Thoracic aorta (tissue), 2 donors: ENCODE results near the gene NUP133. TPM values are rescaled to one million over a fixed set of nuclear protein-coding genes. Genes with fewer than 3 reads are reported as not detected.

Experiments
- ATAC-seq: fragments of 150-250 bp; one replicate; pipeline ENCODE4 v1.8.0; 2017; ENCODE audit warnings: low read depth; ENCODE audit not compliant: insufficient number of reproducible peaks, low FRiP score
- DNase-seq: peaks from one replicate; pipeline ENCODE4 v3.0.0-alpha.2; 2020; ENCODE audit warnings: low spot score
- H3K27ac ChIP-seq, 2 donors: fragments of 200-600 bp; sonication (generic); 1 replicate in 1 of 2; 2 replicates in 1 of 2; pipeline ENCODE4 v1.5.1; 2016; ENCODE audit warnings: mild to moderate bottlenecking in 2 of 2, moderate library complexity in 2 of 2
- H3K27me3 ChIP-seq: fragments of 200-600 bp; sonication (generic); replicated peaks from 2 replicates; pipeline ENCODE4 v1.6.0; 2016; ENCODE audit warnings: mild to moderate bottlenecking; ENCODE audit not compliant: insufficient read depth
- H3K36me3 ChIP-seq: fragments of 200-600 bp; sonication (generic); one replicate; pipeline ENCODE4 v1.5.1; 2016
- H3K4me1 ChIP-seq, 2 donors: fragments of 200-600 bp; sonication (generic); 1 replicate in 1 of 2; 2 replicates in 1 of 2; pipeline versions ENCODE4 v1.5.1 to v1.6.0; 2016; ENCODE audit warnings: low read depth in 2 of 2, mild to moderate bottlenecking in 1 of 2; ENCODE audit not compliant: control insufficient read depth in 1 of 2
- H3K4me3 ChIP-seq: fragments of 200-600 bp; sonication (generic); 2 replicates; pipeline ENCODE4 v1.5.1; 2016; ENCODE audit warnings: mild to moderate bottlenecking
- H3K9me3 ChIP-seq: fragments of 200-600 bp; sonication (generic); 2 replicates; pipeline ENCODE4 v1.5.1; 2016
- CTCF ChIP-seq: fragments of 200-600 bp; sonication (generic); IDR thresholded peaks from one replicate; pipeline ENCODE4 v1.5.1; 2019; ENCODE audit warnings: antibody characterized with exemption
- total RNA-seq, 2 donors: library from RNA; depleted of rRNA; stranded (reverse); fragments of >200 nt; gene quantifications; one replicate each; pipeline versions ENCODE4 v1.1.0 to v1.2.3, GENCODE V29; 2016

The NUP133 gene
- total RNA-seq, 2 donors from 2014 or later, result 25.0 to 45.6 TPM

- no peak for DNase-seq
- H3K4me1 ChIP-seq, result no peaks in the 10 kb centered on the region
- H3K36me3 ChIP-seq, result peaks cover 40% of the 10 kb centered on the region
- no peak for TF ChIP-seq CTCF
- H3K27ac ChIP-seq, result no peak overlapping the region
- ATAC-seq, result no peak
- H3K27me3 ChIP-seq, result no peaks in the 10 kb centered on the region
- H3K9me3 ChIP-seq, result no peaks in the 10 kb centered on the region
- no peak overlapping the region for H3K4me3 ChIP-seq
Measured at GRCh38 chr1:229538945-229539344, 30.8 kb upstream of the NUP133 start.

- ATAC-seq, result no peak
- no peak for DNase-seq
- Histone ChIP-seq H3K36me3 (peaks cover 46% of the 10 kb centered on the region), H3K4me3 (no peak overlapping the region), H3K27ac (no peak overlapping the region), H3K4me1 (no peaks in the 10 kb centered on the region), H3K27me3 (no peaks in the 10 kb centered on the region), H3K9me3 (no peaks in the 10 kb centered on the region)
- no peak for TF ChIP-seq CTCF
Measured at GRCh38 chr1:229537894-229538293, 29.8 kb upstream of the NUP133 start.

GRCh38 chr1:229536982-229537381 is 28.8 kb upstream of the NUP133 start:
- Histone ChIP-seq H3K4me1 (no peaks in the 10 kb centered on the region), H3K27me3 (no peaks in the 10 kb centered on the region), H3K27ac (no peak overlapping the region), H3K9me3 (no peaks in the 10 kb centered on the region), H3K36me3 (peaks cover 48% of the 10 kb centered on the region), H3K4me3 (no peak overlapping the region)
- no peak for TF ChIP-seq CTCF
- DNase-seq (no peak), ATAC-seq (no peak)

- no peaks in the 10 kb centered on the region for H3K27me3 ChIP-seq
- no peak overlapping the region for H3K4me3 ChIP-seq
- ATAC-seq (no peak), DNase-seq (no peak)
- H3K4me1 ChIP-seq, result no peaks in the 10 kb centered on the region
- peaks cover 45% of the 10 kb centered on the region for H3K36me3 ChIP-seq
- no peaks in the 10 kb centered on the region for H3K9me3 ChIP-seq
- no peak overlapping the region for H3K27ac ChIP-seq
- no peak for TF ChIP-seq CTCF
Measured at GRCh38 chr1:229535230-229535629, 27.1 kb upstream of the NUP133 start.

- Histone ChIP-seq H3K4me3 (no peak overlapping the region), H3K36me3 (peaks cover 36% of the 10 kb centered on the region), H3K4me1 (no peaks in the 10 kb centered on the region), H3K27ac (no peak overlapping the region), H3K9me3 (no peaks in the 10 kb centered on the region), H3K27me3 (no peaks in the 10 kb centered on the region)
- TF ChIP-seq CTCF, result no peak
- ATAC-seq (no peak), DNase-seq (no peak)
Measured at GRCh38 chr1:229531326-229531725, 23.2 kb upstream of the NUP133 start.
